Hematopoietic multipotent progenitor cell (in vitro differentiated cells): ENCODE results near the gene CCSER1. TPM values are rescaled to one million over a fixed set of nuclear protein-coding genes. Genes with fewer than 3 reads are reported as not detected.

Experiments used
- DNase-seq, 3 donors: peaks; one replicate each; pipeline ENCODE4 v3.0.0-alpha.2; 2011 to 2015; ENCODE audit warnings: low read depth in 2 of 3, low spot score in 2 of 3
- total RNA-seq: library from RNA; depleted of rRNA; stranded (reverse); fragments of >200 nt; gene quantifications from one replicate; pipeline ENCODE4 v1.2.3, GENCODE V29; 2012

The CCSER1 gene
- total RNA-seq, 1 donor: 15.3 TPM

GRCh38 chr4:90189178-90189577 is 62.0 kb downstream of the CCSER1 start:
- DNase-seq: no peak

- no peak for DNase-seq
Measured at GRCh38 chr4:90189946-90190345, 62.8 kb downstream of the CCSER1 start.

DNA sequence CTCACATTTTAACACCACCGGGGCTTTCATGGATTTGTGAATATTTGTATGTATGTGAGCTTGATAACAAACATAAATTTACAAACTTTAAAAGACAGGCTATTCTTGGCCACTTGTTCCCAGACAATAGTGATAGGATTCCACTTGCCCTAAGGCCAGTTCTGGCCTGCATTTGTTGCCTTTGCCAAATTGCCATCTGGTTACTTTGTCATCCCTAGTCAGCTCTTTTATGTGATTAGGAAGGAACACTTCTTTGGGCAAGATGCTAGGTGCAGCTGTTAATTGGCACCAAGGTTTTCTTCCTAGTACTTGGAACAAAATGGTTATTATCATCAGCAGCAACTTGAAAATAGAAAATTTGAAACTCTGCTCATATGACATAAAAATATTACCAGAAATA is 63.3 kb downstream of the CCSER1 start:
- DNase-seq: no peak

- no peak for DNase-seq
Measured at GRCh38 chr4:90198086-90198847, 71.1 kb downstream of the CCSER1 start.

DNA sequence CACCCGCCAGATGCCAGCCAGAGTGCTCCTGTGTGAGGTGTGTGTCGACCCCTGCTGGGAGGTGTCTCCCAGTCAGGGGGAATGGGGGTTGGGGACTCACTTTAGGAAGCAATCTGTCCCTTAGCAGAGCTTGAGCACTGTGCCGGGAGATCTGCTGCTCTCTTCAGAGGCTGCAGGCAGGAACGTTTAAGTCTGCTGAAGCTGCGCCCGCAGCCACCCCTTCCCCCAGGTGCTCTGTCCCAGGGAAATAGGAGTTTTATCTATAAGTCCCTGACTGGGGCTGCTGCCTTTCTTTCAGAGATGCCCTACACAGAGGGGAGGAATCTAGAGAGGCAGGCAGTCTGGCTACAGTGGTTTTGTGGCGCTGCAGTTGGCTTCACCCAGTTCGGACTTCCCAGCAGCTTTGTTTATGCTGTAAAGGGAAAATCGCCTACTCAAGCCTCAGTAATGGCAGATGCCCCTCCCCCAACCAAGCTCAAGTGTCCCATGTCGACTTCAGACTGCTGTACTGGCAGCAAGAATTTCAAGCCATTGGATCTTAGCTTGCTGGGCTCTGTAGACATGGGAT is 80.8 kb downstream of the CCSER1 start:
- DNase-seq: no peak

- peak in 1 of 3 donors; percentile 1 for DNase-seq
Measured at GRCh38 chr4:90209922-90210321, 82.7 kb downstream of the CCSER1 start.

DNA sequence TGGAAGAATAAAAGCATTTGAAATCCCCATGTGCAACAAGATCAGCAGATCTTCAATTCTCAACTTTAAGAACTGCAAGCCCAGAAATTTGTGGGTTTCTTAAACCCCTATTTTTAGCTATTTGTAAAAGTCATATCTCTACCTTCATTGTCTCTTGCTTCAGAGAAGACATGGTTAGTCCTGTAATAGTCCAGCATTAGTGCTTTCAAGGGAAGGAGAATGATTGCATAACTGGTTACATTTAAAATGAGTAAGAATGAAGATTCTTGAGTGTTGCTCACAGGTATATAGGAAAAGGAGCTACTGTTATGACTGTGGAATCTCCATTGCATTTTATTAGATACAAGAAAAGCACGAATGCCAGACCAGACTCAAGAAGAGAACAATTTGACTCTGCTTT is 84.0 kb downstream of the CCSER1 start:
- no peak for DNase-seq

GRCh38 chr4:90215286-90215685 is 88.1 kb downstream of the CCSER1 start:
- no peak for DNase-seq

DNA sequence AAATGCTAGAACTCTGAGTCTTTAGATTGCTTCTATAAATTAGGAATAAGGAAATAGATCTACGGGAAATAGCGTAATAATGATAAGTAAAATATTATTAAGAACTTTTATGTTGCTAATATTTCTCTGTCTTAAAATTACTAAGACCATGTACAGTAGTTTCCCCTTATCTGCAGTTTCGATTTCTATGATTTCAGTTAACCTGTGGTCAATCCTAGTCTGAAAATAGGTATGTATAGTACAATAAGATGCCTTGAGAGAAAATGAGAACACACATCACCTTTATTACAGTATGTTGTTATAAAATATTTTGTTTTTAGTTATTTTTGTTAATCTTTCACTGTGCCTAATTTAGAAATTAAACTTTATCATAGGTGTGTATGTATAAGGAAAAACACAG is 92.6 kb downstream of the CCSER1 start:
- DNase-seq: no peak

- no peak for DNase-seq
Measured at GRCh38 chr4:90220459-90220858, 93.3 kb downstream of the CCSER1 start.

DNA sequence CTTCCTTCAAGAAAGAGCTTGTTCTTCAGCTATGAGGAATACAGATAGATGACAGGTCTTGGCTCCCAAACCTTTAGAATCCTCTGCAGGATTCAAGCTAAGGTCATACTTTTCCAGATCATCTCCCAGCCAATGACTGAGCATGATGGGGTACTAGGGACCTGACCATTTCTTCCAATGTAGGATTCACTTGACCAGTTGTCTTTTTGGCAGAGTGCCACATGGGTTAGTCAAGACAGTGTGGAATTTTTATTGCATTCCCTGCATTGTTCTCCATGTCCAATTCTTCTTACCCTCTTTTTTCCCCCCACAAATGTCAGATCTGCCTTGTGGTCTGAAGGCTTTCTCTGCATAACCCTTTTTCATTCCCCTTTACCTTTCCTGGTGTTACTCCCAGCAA is 99.5 kb downstream of the CCSER1 start:
- no peak for DNase-seq

- no peak for DNase-seq
Measured at GRCh38 chr4:90227177-90227576, 100.0 kb downstream of the CCSER1 start.

- no peak for DNase-seq
Measured at GRCh38 chr4:90234916-90235547, 107.8 kb downstream of the CCSER1 start.

DNA sequence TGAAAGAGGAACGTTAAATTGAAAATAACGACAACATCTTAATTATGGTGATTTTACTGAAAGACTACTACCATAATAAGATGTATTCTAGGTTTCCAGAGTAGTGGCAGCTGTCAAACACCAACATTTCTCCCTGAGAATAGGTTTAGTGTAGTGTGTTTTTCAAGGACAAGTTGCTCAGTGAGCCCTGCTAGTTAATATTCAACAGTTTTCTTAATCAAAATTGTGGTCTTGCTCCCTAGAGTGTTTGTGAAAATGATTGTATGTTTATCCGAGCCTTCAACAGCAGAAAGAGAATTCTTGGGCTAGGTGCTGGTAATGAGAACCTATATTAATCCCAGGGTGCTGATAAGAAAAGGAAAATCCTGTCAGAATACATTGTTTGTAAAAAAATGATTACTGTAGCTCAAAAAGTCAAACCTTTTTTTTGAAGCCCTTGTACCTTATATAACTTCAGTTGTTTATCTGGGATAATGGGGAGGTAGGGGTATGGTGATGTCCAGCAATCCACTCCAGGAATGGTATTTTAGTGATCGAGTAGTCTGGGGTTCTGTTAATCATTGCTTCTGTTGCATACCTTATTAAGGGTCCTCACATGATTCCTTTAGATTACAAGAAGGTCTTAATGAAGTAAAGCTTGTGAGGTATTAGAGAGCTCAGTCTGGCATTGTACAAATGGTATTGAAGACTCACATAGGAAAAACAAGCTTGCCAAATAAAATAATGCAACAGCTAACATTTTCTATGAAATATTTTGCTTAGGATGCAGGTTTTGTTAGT is 110.7 kb downstream of the CCSER1 start:
- DNase-seq: no peak

GRCh38 chr4:90240333-90240732 is 113.1 kb downstream of the CCSER1 start:
- DNase-seq: no peak

DNA sequence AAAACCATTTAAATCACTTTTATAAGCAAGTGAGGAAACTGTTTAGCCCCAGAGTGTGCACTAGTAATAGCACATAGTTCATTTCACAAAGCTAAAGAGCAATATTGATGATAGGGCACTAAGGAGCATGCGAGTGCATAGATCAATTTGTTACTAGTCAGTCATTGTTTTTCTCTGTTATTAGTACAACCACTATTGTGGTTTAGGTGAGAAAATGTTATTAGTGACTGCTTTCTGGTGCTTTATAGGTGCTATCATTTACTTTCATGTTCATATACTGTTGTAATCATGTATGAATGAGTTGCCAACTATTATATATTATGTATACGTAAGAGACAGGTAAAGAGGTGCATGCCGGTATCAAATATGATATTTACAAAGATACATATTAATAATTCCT is 113.8 kb downstream of the CCSER1 start:
- no peak for DNase-seq

DNA sequence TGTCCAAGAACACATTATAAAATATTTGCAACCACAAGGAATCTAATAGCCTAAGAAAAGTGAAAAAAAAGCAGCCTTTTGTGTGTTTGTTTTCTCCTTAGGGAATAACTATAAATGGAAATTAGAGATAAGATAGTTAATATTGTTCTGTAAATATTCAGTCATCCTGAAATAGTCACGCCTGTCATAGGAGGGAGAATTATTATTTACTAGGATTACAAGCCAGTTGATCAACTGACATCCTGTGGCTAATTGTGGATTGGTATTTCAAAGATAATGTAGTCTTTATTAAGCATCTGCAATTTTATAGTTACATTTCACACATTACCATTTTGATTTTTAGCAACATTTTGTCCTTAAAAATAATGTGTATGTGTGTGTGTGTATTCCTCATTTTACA is 118.6 kb downstream of the CCSER1 start:
- no peak for DNase-seq

- DNase-seq: no peak
Measured at GRCh38 chr4:90246816-90247215, 119.6 kb downstream of the CCSER1 start.

DNA sequence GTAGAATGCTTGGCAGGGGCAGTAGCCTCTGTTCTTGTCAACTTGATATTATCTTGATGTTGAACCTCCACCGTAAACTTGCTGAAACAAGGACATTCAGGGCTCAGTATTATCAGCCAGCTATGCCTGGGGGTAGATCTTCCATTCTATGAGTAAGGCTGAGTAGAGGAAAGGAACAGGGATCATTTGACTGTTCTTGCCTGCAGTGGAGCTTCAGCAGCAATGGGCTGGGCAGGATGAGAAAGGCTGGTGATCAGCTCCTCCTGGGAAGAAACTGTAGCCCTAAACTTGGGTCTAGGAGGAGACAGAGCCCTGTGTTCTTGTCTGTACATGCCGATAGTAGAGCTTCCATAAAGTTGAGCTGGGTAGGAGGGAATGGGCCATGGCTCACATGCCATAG is 127.2 kb downstream of the CCSER1 start:
- no peak for DNase-seq

DNA sequence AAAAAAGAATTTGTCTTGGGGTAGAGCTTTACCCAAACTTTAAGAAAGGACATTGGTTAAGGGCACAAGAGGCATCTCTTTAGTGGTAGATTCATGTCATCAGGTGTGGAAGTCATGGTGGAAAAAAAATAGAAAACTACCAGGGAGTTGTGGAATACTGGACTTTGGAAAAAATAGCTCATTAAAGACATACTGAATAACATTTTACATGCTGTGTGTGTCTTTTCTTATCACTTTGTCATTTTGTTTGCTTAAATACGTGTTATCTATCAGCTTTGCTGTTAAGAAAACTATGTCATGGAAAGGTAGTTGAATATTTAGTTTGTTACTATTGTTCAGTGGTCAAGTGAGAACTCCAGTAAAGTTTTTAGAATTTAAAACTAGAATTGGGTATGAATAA is 147.0 kb downstream of the CCSER1 start:
- no peak for DNase-seq

DNA sequence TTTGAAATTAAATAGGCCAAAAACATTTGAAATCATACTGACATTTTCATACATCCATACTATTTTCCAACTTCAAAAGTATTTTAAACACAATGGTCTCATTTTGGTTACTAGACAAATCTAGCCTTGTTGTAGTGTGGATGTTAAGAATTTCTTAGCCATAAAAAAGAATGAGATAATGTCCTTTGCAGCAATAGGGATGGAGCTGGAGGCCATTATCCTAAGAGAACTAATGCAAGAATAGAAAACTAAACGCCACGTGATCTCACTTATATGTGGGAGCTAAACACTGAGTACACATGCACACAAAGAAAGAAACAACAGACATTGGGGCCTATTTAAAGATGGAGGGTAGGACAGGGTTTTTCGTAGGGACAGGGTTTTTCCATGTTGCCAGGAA is 153.8 kb downstream of the CCSER1 start:
- DNase-seq: no peak
